MV-4-11 (cell line): ENCODE data around the gene ARHGAP35.
A peak's percentile ranks its signal among the peaks of the same experiment; 100 is the strongest.
"Not testable (repeated sequence)": the region's sequence is repeated elsewhere in the genome, so short reads cannot be mapped to it uniquely, and the experiment has no call there.

ENCODE experiments used
- DNase-seq: peaks from one replicate; lab custom pipeline; 2025; lab: John Stamatoyannopoulos, UW

ARHGAP35 gene

GRCh38 chr19:46844067-46844489 lies 16.7 kb upstream of the ARHGAP35 start:
- DNase-seq = no peak

GRCh38 chr19:46845959-46846459 lies 14.8 kb upstream of the ARHGAP35 start:
- DNase-seq = peak; percentile 74

- no peak for DNase-seq
Observed at GRCh38 chr19:46847528-46847927, 13.3 kb upstream of the ARHGAP35 start.

GRCh38 chr19:46848389-46848788 lies 12.4 kb upstream of the ARHGAP35 start:
- DNase-seq = no peak

GRCh38 chr19:46849610-46850009 lies 11.2 kb upstream of the ARHGAP35 start:
- peak; percentile 49 for DNase-seq

- DNase-seq = peak; percentile 100
Observed at GRCh38 chr19:46850228-46851203, 10.3 kb upstream of the ARHGAP35 start, which contains the start of gene AP2S1. Gene AP2S1 (minus strand): TSS chr19:46850846. CDS start chr19:46850766, 80 bp downstream.

GRCh38 chr19:46852830-46853229 lies 8.0 kb upstream of the ARHGAP35 start:
- DNase-seq = no peak

- DNase-seq = not testable (repeated sequence)
Observed at GRCh38 chr19:46854698-46855097, 6.1 kb upstream of the ARHGAP35 start.

GRCh38 chr19:46856062-46857022 lies 4.5 kb upstream of the ARHGAP35 start:
- peak; percentile 97 for DNase-seq

GRCh38 chr19:46859637-46860124 lies 1.1 kb upstream of the ARHGAP35 start:
- no peak for DNase-seq

GRCh38 chr19:46860125-46860845 lies 512 bp upstream of the ARHGAP35 start:
- DNase-seq = peak; percentile 99

- no peak for DNase-seq
Observed at GRCh38 chr19:46861691-46862502, 1.1 kb downstream of the ARHGAP35 start.

GRCh38 chr19:46862503-46862834 lies 1.7 kb downstream of the ARHGAP35 start:
- DNase-seq = no peak

GRCh38 chr19:46862974-46863632 lies 2.3 kb downstream of the ARHGAP35 start:
- peak; percentile 46 for DNase-seq

- DNase-seq = no peak
Observed at GRCh38 chr19:46863818-46864629, 3.2 kb downstream of the ARHGAP35 start.

- DNase-seq = no peak
Observed at GRCh38 chr19:46866407-46867136, 5.8 kb downstream of the ARHGAP35 start.

GRCh38 chr19:46867170-46867569 lies 6.4 kb downstream of the ARHGAP35 start:
- DNase-seq = no peak
